CD14-positive monocyte (primary cell): ENCODE data around the gene NUP210. TPM values are rescaled to one million over a fixed set of nuclear protein-coding genes. Genes with fewer than 3 reads are reported as not detected.

Source experiments
- DNase-seq, 3 donors: peaks; one replicate each; pipeline ENCODE4 v3.0.0-alpha.2; 2011 to 2022
- H2AFZ ChIP-seq: 2 replicates; pipeline ENCODE4 v1.6.0; 2012; ENCODE audit warnings: mild to moderate bottlenecking, low read depth, low read length, inconsistent platforms; ENCODE audit not compliant: insufficient read depth, poor library complexity, severe bottlenecking
- H3K27ac ChIP-seq, 2 donors: 1 replicate in 1 of 2; 2 replicates in 1 of 2; pipeline ENCODE4 v1.5.1; 2012 to 2013; ENCODE audit warnings: low read length in 2 of 2, control low read depth in 1 of 2, inconsistent platforms in 1 of 2, low read depth in 1 of 2, mild to moderate bottlenecking in 1 of 2
- H3K27me3 ChIP-seq, 2 donors: one replicate each; pipeline versions ENCODE4 v1.6.0 to v1.6.1; 2011 to 2013; ENCODE audit warnings: low read length in 2 of 2; ENCODE audit not compliant: control insufficient read depth in 2 of 2, insufficient read depth in 2 of 2
- H3K36me3 ChIP-seq, 2 donors: replicated peaks in 1 of 2; 1 replicate in 1 of 2; 2 replicates in 1 of 2; pipeline versions ENCODE4 v1.5.1 to v1.6.1; 2012 to 2013; ENCODE audit warnings: low read length in 2 of 2, control low read depth in 1 of 2, inconsistent platforms in 1 of 2, mild to moderate bottlenecking in 1 of 2; ENCODE audit not compliant: insufficient read depth in 2 of 2, control insufficient read depth in 1 of 2
- H3K4me1 ChIP-seq, 2 donors: 1 replicate in 1 of 2; 2 replicates in 1 of 2; pipeline versions ENCODE4 v1.5.1 to v1.6.1; 2012 to 2013; ENCODE audit warnings: low read length in 2 of 2, control low read depth in 1 of 2, inconsistent platforms in 1 of 2, mild to moderate bottlenecking in 1 of 2, moderate library complexity in 1 of 2; ENCODE audit not compliant: insufficient read depth in 2 of 2, control insufficient read depth in 1 of 2
- H3K4me2 ChIP-seq: replicated peaks from 2 replicates; pipeline ENCODE3; 2012; ENCODE audit warnings: low read length, moderate library complexity, mild to moderate bottlenecking; ENCODE audit not compliant: poor library complexity, severe bottlenecking; ENCODE audit errors: extremely low read depth
- H3K4me3 ChIP-seq, 3 experiments: fragments of 200-600 bp in 1 of 3; sonication (generic) in 1 of 3; replicated peaks in 1 of 3; 1 replicate in 2 of 3; 2 replicates in 1 of 3; pipeline ENCODE4 v1.5.1; 2011 to 2013; ENCODE audit warnings: low read length in 3 of 3, mild to moderate bottlenecking in 3 of 3, control low read depth in 2 of 3, low read depth in 2 of 3, inconsistent platforms in 1 of 3, moderate library complexity in 1 of 3
- H3K79me2 ChIP-seq: 2 replicates; pipeline ENCODE4 v1.6.0; 2012; ENCODE audit warnings: mild to moderate bottlenecking, control low read depth, inconsistent platforms, low read length, moderate library complexity; ENCODE audit not compliant: insufficient read depth
- H3K9ac ChIP-seq: 2 replicates; pipeline ENCODE4 v1.6.0; 2017; ENCODE audit warnings: low read length, mild to moderate bottlenecking; ENCODE audit not compliant: insufficient read depth, poor library complexity, severe bottlenecking
- H3K9me3 ChIP-seq, 2 donors: replicated peaks in 1 of 2; 1 replicate in 1 of 2; 2 replicates in 1 of 2; pipeline versions ENCODE4 v1.5.1 to v1.6.1; 2012 to 2013; ENCODE audit warnings: low read length in 2 of 2, control low read depth in 1 of 2; ENCODE audit not compliant: control insufficient read depth in 1 of 2, insufficient read depth in 1 of 2
- H4K20me1 ChIP-seq: 2 replicates; pipeline ENCODE4 v1.6.0; 2012; ENCODE audit warnings: mild to moderate bottlenecking, low read length, control low read depth, moderate library complexity; ENCODE audit not compliant: insufficient read depth
- H3K27ac Mint-ChIP-seq, 7 donors: one replicate each; pipeline ENCODE4 v1.8.0; 2020; ENCODE audit warnings: mild to moderate bottlenecking in 7 of 7, mixed read lengths in 7 of 7, moderate library complexity in 6 of 7, inconsistent platforms in 2 of 7
- H3K27me3 Mint-ChIP-seq, 3 donors: one replicate each; pipeline ENCODE4 v1.8.0; 2021 to 2022; ENCODE audit warnings: low read depth in 3 of 3, mild to moderate bottlenecking in 3 of 3, mixed read lengths in 3 of 3, moderate library complexity in 3 of 3, inconsistent platforms in 1 of 3
- H3K36me3 Mint-ChIP-seq, 2 donors: one replicate each; pipeline ENCODE4 v1.8.0; 2020; ENCODE audit warnings: mixed read lengths in 2 of 2, inconsistent platforms in 1 of 2, mild to moderate bottlenecking in 1 of 2
- H3K4me1 Mint-ChIP-seq: one replicate; pipeline ENCODE4 v1.8.0; 2020; ENCODE audit warnings: mild to moderate bottlenecking, mixed read lengths
- H3K4me3 Mint-ChIP-seq, 2 donors: one replicate each; pipeline ENCODE4 v1.8.0; 2020; ENCODE audit warnings: mild to moderate bottlenecking in 2 of 2, mixed read lengths in 2 of 2, moderate library complexity in 1 of 2
- H3K9me3 Mint-ChIP-seq, 7 donors: one replicate each; pipeline ENCODE4 v1.8.0; 2020 to 2022; ENCODE audit warnings: mixed read lengths in 7 of 7, mild to moderate bottlenecking in 6 of 7, moderate library complexity in 6 of 7, inconsistent platforms in 2 of 7
- CTCF ChIP-seq: fragments of 200-600 bp; IDR thresholded peaks from one replicate; pipeline ENCODE4 v1.8.0; 2022; ENCODE audit warnings: antibody characterized with exemption, mild to moderate bottlenecking
- WGBS: methylation state at CpG from one replicate; pipeline ENCODE4 v1.1.5; 2013; ENCODE audit warnings: missing lambda C conversion rate; ENCODE audit not compliant: insufficient coverage; 5-methylcytosine and 5-hydroxymethylcytosine counted together
- intact Hi-C, 2 donors: fragments of 100-400 bp; cut with micrococcal nuclease; formaldehyde crosslinking; loops; one replicate each; pipeline versions ENCODE4 v1.15.0 to v1.15.1; 2023
- polyA plus RNA-seq, 3 donors: library from polyadenylated mRNA; depleted of rRNA in 1 of 3; unstranded in 2 of 3; stranded (reverse) in 1 of 3; fragments of 300-500 nt in 2 of 3; fragments of >200 nt in 1 of 3; fragmentation: Illumina TruSeq in 2 of 3; gene quantifications; 1 replicate in 2 of 3; 2 replicates in 1 of 3; pipeline ENCODE4 v1.2.3, GENCODE V29; 2012 to 2021

NUP210 gene
- polyA plus RNA-seq, 3 donors, result 7.9 to 43.5 (median 13.0) TPM

GRCh38 chr3:13359916-13360315 lies 60.2 kb downstream of the NUP210 start:
- WGBS, result 100% methylated on average over 1 of the region's 6 CpGs
- TF ChIP-seq CTCF, result no peak
- Histone ChIP-seq H3K9ac (no peak overlapping the region), H4K20me1 (peaks cover 4% of the 10 kb centered on the region), H3K79me2 (no peaks in the 10 kb centered on the region), H3K27ac (no peak overlapping the region), H3K36me3 (peaks cover 97 to 100% of the 10 kb centered on the region in 2 donors), H2AFZ (no peak overlapping the region), H3K27me3 (no peaks in the 10 kb centered on the region), H3K4me3 (no peak overlapping the region), H3K9me3 (no peaks in the 10 kb centered on the region), H3K4me2 (no peak overlapping the region), H3K4me1 (no peaks in the 10 kb centered on the region)
- H3K4me1 Mint-ChIP-seq, result no peaks in the 10 kb centered on the region
- H3K36me3 Mint-ChIP-seq, result peaks cover 95 to 100% of the 10 kb centered on the region in 2 donors
- H3K4me3 Mint-ChIP-seq, result no peak overlapping the region
- intact Hi-C loops, result no loop called here
- peaks cover 0 to 3% (median 0%) of the 10 kb centered on the region in 3 donors for H3K27me3 Mint-ChIP-seq
- peaks cover 0 to 3% (median 0%) of the 10 kb centered on the region in 7 donors for H3K9me3 Mint-ChIP-seq
- H3K27ac Mint-ChIP-seq, result no peak overlapping the region
- no peak for DNase-seq

- Histone ChIP-seq H3K9me3 (no peaks in the 10 kb centered on the region), H3K27ac (no peak overlapping the region), H3K4me3 (no peak overlapping the region), H3K9ac (no peak overlapping the region), H3K4me1 (peaks cover 5% of the 10 kb centered on the region in 2 donors), H3K27me3 (no peaks in the 10 kb centered on the region), H4K20me1 (peaks cover 12% of the 10 kb centered on the region), H2AFZ (no peak overlapping the region), H3K79me2 (peaks cover 2% of the 10 kb centered on the region), H3K4me2 (no peak overlapping the region), H3K36me3 (peaks cover 93 to 100% of the 10 kb centered on the region in 2 donors)
- TF ChIP-seq CTCF, result no peak
- H3K36me3 Mint-ChIP-seq, result peaks cover 93 to 100% of the 10 kb centered on the region in 2 donors
- no peak for DNase-seq
- H3K27me3 Mint-ChIP-seq, result peaks cover 0 to 3% (median 0%) of the 10 kb centered on the region in 3 donors
- 98% methylated on average over 7 of the region's 7 CpGs for WGBS
- peaks cover 3% of the 10 kb centered on the region for H3K4me1 Mint-ChIP-seq
- peak overlapping the region in 3 of 7 donors; percentile 24 to 32 (median 27) for H3K27ac Mint-ChIP-seq
- intact Hi-C loops, result no loop called here
- H3K9me3 Mint-ChIP-seq, result peaks cover 0 to 3% (median 0%) of the 10 kb centered on the region in 7 donors
- no peak overlapping the region for H3K4me3 Mint-ChIP-seq
Observed at GRCh38 chr3:13358643-13359042, 61.5 kb downstream of the NUP210 start.
